SKM-1 (cell line): ENCODE measurements around the gene IFNLR1.
A peak's percentile ranks its signal among the peaks of the same experiment; 100 is the strongest.

Source experiments
- DNase-seq: peaks from one replicate; lab custom pipeline; 2025; ENCODE audit not compliant: unreplicated experiment; lab: John Stamatoyannopoulos, UW

Gene IFNLR1

GRCh38 chr1:24150234-24151174 lies 36.6 kb downstream of the IFNLR1 start:
- peak; percentile 54 for DNase-seq

GRCh38 chr1:24149866-24150233 lies 37.2 kb downstream of the IFNLR1 start:
- DNase-seq: no peak

GRCh38 chr1:24147816-24148215 lies 39.3 kb downstream of the IFNLR1 start:
- DNase-seq: no peak

- no peak for DNase-seq
These were observed 39.9 kb downstream of the IFNLR1 start for GRCh38 chr1:24147194-24147593.

- DNase-seq: no peak
These were observed 44.2 kb downstream of the IFNLR1 start, which contains the start of gene IL22RA1 for GRCh38 chr1:24142546-24143534. Gene IL22RA1, minus strand, starts transcription at chr1:24143140. Its CDS starts 58 bp downstream, at chr1:24143082.

GRCh38 chr1:24141311-24141997 lies 45.6 kb downstream of the IFNLR1 start:
- no peak for DNase-seq

- DNase-seq: no peak
These were observed 46.3 kb downstream of the IFNLR1 start for GRCh38 chr1:24140741-24141181.

- DNase-seq: no peak
These were observed 47.2 kb downstream of the IFNLR1 start for GRCh38 chr1:24139841-24140425.

- no peak for DNase-seq
These were observed 47.9 kb downstream of the IFNLR1 start for GRCh38 chr1:24139222-24139489.

- DNase-seq: no peak
These were observed 48.4 kb downstream of the IFNLR1 start for GRCh38 chr1:24138476-24139221.

GRCh38 chr1:24136956-24137539 lies 50.0 kb downstream of the IFNLR1 start:
- DNase-seq: no peak

GRCh38 chr1:24134376-24134775 lies 52.7 kb downstream of the IFNLR1 start:
- no peak for DNase-seq

- DNase-seq: no peak
These were observed 53.3 kb downstream of the IFNLR1 start for GRCh38 chr1:24133819-24134218.

GRCh38 chr1:24130385-24130784 lies 56.7 kb downstream of the IFNLR1 start:
- DNase-seq: no peak

- DNase-seq: no peak
These were observed 59.2 kb downstream of the IFNLR1 start for GRCh38 chr1:24127801-24128363.

GRCh38 chr1:24127134-24127800 lies 59.8 kb downstream of the IFNLR1 start:
- no peak for DNase-seq

GRCh38 chr1:24126672-24127023 lies 60.4 kb downstream of the IFNLR1 start:
- DNase-seq: no peak

GRCh38 chr1:24126018-24126671 lies 60.9 kb downstream of the IFNLR1 start:
- no peak for DNase-seq
